HK-2 (cell line): Measurements from ENCODE around the gene RSPRY1.

Experiments
- DNase-seq: peaks from one replicate; pipeline ENCODE4 v3.0.0-alpha.2; 2018; ENCODE audit not compliant: unreplicated experiment

The RSPRY1 gene

DNA sequence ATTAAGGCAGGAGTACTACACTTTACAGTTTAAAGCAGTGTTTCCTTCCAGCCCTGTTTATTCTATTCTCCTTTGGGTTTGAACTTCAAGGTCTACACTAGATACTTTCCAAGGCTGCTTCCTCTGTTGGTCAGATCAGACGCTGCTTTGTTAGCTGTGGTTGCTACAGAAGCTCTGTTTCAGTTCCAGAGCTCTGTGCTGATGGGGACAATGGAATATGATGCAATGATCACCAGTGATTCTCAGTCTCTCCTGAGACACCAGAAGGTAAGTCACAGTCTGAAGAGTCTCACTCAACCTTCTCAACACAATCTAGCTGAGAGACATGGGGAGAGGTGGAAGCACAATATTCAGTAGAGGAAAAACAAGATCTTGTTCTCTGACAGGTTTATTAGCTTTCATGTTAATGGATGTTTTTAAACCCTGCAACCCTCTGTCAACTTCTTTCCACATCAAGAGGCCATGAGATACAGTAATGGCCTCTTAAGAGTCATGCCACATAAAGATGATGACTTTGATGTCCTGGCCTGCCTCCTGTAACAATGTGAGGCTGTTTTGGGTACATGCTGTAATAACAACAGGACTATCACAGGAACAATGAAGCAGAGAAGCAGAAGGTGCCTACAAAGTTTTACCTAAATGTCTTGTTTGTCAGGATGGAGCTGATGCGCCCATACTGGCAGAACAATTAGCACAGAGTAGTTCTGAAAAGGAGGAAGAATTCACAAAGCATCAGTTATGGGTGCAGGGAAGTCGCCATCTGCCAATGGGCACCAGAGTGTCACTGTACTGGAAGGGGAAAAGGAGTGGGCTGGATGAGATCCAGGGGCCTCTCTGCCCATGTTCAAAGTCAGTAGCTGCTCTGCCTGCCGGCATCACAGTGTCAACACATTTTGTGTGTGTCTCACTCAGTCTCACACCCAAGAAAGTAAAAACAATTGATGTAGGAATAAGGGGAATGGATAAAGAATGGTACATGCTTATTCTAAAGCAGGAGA, 33.7 kb upstream of the RSPRY1 start:
- DNase-seq: no peak

DNA sequence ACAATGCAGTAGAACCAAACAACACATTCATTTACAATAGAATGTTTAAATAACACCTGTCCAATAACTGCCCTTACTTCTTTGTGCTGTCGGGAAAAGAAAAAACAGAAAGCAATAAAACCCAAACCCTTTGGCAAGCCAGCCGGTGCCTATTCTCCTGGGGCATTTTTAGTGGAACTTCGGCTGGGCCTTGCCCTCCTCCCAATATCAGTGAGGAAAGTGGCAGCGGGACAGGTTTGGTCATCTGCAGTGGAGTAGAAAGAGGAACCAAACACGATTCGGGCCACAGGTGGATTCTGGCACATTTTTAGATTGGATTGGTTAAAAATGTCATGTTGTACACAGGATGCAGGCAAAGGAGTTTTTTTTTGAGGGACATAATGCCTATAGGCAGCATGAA, 32.3 kb upstream of the RSPRY1 start:
- DNase-seq: no peak

DNA sequence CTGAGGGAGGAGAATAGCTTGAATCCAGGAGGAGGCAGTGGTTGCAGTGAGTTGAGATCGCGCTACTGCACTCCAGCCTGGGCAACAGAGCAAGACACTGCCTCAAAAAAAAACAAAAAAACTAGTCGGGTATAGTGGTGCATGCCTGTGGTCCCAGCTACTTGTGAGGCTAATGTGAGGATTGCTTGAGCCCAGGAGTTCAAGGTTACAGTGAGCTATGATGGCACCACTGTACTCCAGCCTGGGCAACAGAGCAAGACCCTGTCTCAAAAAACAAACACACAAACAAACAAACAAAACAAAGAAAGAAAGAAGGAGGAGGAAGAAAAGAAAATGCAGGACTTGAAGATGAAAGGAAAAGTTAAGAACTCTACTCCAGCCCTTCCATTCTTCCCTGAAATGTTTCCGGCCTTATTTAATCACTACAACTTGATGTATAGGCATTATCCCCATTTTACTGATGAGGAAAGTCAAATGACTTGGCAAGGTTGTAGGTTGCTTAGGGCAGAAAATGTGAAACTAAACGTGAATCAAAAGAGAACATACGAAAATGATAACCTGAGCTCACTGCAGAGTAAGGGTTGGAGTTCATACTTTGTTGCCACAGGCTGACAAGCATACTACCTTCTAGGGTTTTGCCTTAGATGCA, 30.3 kb upstream of the RSPRY1 start:
- no peak for DNase-seq

DNA sequence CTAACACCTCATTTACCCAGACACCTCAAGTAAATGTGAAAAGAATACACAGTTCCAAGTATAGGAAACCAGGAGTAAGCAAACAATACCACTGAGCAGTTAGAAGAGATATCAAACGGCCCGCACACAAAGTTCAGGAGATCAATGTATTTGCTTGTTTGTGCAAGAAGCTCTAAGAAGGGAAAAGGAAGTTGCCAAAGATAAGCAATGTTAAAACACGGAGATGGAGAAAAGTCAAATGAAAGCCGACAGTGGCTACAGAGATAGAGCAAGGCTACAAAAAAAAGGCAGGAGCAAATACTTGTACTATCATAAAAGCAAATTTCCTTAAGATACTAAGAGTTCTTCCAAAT, 29.8 kb upstream of the RSPRY1 start:
- DNase-seq: no peak

DNA sequence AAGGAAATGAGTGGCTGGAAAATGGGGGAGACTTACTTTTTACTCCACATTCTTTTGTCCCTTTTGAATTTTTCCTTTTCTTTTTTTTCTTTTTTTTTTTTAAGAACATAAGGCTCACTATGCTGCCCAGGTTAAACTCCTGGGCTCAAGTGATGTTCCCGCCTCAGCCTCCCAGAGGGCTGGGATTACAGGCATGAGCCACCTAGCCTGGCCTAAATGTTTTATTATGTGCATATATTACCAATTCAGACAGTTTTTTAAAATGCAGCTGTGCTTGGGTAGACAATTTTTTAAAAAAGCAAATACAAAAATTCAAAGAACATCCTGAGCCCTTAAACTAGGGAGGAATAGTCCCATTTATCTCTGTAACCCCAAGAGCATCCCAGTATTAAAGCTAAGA, 28.6 kb upstream of the RSPRY1 start:
- no peak for DNase-seq

DNA sequence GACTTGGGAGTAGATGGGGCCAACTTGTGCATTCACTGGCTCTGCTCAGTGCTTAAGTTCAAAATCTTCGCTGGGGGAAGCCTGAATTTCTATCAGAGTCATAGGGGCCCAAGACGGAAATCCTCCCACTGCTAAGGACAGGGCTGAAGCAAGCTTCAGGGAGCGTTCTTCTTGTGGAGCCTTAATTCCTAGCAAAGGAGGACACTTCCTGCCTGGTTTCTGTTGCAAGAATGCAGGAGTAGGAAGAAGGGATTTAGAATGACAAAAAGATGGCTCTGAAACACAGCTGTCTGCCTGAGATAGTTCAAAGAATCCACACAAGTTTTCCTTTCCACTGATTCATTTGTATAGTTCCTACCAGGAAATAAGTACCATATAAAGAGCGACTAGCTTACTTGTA, 26.7 kb upstream of the RSPRY1 start:
- no peak for DNase-seq

DNA sequence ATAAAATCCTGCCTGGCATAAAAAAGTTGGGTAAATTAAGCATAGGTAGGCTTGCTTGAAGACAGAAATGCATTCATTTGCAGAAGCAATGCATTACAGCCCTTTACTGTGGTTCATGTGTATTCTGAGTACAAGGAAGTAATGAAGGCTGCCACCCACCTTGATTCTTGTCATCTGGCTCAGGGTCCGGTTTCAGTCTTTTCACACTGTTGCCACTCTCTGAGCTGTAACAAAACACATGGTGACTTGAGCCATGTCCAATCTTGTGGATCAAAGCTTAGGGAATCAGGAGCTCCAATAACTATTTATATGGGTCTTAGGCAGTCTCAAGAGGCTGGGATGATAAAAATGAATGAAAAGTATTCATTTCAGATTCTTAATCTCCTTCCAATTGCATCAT, 22.3 kb upstream of the RSPRY1 start:
- DNase-seq: no peak

DNA sequence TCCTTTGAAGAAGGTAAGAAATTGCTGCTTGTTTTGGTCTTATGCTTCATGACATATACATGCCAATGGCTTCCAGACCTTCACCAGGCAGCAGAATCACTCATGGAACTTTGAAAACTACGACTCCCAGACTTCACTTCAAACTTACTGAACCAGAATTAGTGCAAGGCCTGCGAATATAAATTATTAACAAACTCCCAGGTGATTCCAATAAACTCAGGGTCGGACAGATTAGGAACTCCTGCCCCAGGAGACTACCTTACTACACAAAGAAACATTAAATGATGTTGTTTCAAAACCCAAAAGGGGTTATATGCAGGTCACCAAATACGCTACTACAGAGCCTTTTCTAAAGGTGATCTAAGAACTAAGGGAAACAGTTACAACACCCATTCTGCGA, 20.6 kb upstream of the RSPRY1 start:
- DNase-seq: no peak

DNA sequence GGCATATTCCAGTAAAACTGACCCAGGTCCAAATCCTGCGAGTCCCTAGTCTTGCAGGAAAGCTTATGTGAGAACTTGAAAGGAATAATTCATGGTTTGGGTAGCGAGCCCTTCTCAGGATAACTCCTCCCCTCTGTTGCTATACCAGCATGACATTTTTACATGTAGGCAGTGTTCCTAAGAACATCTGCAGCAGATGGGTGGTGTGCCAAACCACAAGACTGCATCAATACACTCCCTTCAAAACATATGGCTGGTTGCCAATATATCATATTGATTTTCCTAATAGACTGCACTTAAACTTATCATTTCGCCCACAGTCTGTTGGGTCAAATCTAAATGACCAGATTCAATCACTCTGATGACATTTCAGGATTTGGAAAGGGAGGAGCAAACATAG, 20.2 kb upstream of the RSPRY1 start:
- DNase-seq: no peak

DNA sequence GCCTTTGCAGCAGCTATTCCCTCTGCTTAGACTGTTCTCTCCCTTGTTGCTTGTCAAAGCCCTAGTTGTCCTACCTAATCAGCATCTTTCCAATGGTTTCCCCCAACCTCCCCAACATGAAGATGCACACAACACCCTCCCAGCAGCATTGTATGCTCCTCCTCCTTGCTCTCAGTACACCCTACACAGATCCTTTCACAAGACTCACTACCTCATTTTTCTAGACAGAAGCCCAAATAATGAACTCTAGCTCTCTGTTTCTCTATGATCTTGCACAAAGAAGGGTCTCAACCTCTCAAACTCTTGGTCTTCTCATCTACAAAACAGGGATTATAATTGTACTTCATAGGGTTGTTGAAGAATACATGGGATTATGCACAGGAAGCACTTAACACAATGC, 19.7 kb upstream of the RSPRY1 start:
- DNase-seq: no peak

DNA sequence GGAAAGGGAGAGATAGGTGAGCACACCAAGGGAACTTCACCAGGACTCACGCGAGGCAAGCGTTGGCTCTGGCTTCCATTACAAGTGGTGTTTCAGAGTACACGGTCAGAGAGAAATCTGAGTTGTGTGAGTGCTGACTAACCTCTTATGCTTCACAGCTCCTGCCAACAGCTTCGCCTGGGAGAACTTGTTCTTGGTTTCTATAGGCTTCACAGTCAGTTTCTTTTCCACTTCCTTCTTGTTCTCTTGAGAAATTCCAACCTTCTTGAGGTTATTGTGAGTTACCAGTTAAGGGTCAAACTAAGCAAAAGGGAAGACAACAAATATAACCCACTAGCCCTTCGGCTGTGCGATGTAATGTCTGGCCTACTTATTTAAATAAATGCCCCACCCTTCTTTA, 19.2 kb upstream of the RSPRY1 start:
- DNase-seq: no peak

DNA sequence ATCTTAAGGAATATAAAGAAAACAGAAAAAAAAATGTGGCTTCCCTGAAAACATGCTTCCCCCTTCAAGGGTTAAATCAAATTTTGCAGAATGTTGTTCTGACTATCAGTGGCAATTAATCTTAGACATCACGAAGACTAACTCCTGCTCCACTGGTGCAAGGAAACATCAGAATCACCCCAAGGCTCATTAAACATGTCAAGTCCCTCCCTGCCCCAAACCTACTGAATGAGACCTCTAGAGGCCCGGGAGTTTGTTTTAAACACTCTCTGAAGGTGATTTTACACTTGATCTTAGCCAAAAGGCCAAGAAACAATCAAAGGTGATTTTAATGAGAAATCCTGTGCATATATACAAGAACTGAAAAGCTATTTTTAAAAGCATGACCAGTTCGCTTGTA, 18.6 kb upstream of the RSPRY1 start:
- DNase-seq: no peak

DNA sequence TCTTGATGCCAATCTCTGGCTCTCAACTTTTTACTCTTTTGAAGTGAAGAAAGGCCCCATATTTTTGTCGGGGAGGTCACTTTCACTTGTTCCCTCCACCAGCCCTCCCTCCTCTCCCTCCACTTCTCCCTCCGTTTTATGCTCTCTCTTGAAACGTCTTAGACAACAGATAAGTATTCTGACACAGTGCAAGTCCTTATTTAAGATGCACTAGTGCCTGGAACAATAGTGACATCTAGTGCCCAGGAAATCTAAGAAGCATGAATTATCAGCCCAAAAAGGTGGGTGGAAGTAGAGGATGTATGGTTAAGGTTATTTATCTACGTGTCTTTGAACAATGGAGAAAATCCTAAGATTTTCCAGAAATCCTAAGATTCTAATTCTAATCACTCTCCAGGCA, 18.2 kb upstream of the RSPRY1 start:
- DNase-seq: no peak

DNA sequence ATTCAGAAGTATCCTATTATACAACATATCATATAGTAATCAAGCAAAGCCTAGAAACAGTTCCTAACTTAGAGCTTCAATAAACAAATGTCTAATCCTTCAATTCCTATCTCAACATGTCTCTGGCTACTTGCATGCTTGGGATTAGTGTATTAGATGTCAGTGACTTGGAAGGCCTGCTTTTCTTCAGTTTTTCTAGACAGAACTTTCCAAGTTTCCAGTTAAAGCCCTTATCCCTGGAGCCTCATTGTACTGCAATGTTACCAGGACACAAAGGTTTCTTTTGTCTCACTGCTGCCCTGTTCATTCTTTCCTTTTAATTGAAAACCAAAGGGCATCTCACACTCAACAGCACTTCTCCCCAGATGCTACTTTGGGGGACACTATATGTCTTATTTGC, 16.8 kb upstream of the RSPRY1 start:
- DNase-seq: no peak

DNA sequence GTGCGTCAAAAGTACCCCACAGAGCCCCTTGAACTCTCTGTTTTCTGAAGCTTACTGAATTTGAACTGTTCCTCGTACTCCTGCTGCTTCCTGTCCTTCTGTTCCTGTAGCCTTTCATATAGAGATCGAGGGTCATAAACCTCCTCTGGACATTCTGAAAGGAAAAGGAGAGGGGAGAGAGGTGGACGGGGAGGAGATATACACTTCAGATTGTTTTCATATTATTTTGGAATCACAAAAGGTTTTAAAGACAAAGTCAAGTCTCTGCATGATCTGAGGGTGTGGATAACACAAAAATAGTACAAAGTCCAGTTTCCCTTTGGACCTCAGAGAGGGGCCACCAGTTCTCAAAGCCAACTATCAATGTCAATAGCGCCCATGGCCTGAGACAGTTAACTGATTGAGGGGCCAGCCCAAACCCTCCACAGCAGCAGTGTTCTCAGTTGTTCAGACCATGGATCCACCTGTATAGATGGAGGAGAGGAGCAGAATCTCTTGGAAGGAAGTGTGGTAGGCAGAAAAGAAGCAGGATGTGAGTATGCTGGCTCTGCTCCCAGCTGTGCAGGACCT, 13.3 kb upstream of the RSPRY1 start:
- DNase-seq: no peak

DNA sequence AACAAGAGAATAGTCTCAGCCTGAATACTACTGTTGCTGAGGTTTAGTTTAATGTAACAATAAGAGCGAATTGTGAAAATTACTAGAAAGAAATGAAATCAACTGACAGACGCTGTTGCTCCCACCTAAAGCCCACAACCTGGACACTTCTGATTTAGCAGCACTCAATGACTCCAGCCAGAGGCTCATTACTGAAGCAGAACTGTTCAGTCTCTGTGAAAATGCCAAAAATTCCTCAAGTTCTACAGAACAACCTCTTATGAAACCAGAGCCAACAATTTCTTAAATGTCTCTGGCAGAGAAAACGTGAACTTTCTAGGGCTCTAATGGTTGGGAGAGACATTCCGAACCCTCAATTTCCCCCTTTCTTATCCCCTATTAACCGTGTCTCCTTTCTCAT, 10.2 kb upstream of the RSPRY1 start:
- no peak for DNase-seq

DNA sequence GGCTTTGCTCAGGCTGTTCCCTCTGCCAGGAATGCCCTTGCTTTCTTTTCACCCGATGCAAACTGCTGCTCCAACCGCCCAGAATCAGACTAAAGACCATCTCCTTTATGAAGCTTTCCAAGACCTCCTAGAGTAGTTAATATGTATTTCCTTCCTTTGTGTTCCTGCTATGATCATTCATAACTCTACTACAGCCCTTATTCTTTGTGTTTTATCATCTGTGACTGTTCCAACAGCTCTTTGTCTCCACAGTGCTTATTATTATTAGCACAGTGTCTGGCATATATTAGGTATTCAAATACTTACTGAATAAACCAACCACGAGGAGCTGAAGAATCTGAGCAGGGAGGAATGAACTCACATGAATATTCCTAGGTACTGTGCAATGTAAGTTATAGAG, 7.9 kb upstream of the RSPRY1 start:
- no peak for DNase-seq

DNA sequence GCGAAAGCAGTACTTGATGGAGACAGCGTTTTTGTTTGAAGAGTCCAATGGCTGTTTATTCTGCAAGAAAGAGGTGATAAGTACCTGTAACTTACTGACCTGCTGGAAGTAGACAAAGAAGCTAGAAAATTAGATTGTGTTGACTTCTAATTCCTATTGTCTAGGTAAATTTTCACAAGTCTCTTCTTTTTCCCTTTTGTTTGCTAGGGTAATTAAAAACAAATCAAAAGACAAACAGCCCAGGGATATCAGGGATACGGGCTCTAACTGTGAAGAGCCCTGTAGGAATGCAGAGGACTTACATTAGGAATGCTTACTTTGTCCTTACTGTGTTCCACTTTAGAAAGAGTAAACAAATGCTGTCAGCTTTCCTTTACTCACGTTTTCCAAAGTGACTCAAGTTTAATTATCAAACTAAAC, 7.3 kb upstream of the RSPRY1 start:
- DNase-seq: no peak

DNA sequence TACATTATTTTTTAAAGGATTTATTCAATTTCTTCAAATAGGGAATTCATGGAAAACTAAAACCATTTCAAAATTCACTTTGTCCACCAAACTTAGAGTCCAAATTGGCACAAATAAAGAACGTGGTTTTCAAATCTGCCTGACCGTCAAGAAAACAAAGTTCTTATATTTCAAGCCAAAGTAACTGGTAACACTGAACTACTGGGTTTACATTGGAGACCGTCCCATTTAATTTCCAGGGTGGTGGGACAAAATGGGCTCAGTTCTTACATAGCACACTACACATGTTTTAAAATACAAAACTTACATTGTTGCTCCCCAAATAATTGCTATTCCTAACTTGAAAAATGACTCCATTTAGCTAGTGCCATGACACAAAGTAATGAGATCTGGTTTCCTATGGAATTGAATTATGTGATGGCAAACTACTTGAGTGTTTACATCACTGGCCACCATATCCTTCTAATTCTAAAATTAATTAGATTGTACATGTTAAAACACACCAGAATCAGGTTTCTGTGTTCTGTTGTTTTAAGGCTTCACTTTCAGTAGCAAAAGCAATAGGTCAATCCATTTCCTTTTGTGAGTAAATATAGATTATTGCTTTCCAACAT, 6.8 kb upstream of the RSPRY1 start:
- DNase-seq: no peak

DNA sequence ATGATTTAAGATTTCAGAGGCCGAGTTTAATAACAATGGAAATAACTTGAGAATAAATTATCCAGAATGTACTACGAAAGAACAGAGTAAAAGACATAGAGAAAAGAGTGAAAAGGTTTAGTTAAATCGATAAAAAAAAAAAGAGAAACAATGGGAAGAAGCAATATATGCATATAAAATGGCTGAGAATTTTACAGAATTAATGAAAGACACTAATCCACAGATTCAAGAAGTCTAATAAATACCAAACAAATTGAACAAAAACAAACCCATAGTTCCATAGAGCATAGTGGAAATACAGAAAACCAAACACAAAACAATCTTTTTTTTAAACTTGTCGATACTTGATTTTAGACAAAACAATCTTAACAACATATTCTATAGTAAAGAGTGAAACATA, 2.0 kb upstream of the RSPRY1 start:
- DNase-seq: no peak

DNA sequence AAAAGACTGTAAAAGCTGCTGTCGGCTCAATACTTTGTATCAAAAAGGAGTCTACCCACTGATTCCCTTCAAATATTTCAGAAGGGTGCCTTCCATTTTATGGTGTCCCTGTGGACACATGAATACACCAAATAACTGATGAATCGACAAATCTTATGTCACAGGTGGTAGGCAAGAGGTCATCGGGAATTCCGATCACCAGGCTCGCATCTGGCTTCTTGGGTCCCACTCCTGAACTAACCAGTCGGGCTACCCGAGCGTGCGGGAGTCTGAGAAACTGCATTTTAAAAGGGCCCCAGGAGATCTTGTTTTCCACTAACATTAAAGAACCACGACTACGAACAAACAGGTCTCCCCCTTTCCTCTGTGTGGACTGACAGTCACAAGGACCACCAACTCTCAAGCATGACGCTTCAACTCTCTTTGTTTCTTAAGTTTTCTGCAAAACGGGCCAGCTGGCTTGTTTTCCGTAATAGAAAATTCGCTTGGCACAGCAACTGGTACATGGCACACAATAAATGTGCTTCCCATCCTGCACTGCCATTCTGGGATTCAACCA, 1.2 kb upstream of the RSPRY1 start:
- no peak for DNase-seq

DNA sequence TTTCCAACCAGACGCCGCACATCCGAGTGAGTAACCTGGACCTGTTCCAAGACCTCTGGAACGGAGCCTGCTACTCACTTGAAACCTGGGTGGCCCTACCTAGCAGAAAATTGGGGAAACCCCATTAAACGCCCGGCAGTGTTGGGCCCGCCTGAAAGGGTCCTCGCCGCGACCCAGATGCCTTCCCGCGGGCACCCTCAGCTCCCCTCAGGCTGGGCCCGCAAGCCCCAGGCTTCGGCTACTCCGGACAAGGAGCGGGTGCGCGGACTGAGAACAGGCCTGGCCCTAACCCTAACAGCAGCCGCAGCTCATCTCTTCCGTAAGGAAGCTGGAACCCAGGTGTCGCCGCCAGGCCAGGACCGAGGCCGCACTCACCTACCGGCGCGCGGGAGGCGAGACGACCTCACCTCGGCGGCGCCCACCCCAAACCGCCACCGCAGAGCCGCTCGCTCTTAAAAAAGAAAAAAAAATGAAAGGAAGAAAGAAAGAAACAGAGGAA, 634 bp upstream of the RSPRY1 start:
- peak; percentile 62 for DNase-seq
